SK-N-SH (cell line): Measurements from ENCODE around the gene RAB11B.

Experiments
- CHD2 ChIP-seq: fragments of 150-350 bp; IDR thresholded peaks from 2 replicates; pipeline ENCODE4 v1.6.1; 2018; ENCODE audit warnings: low read length; ENCODE audit not compliant: partially characterized antibody
- EP300 ChIP-seq, 2 experiments: IDR thresholded peaks; 2 replicates each; pipeline versions ENCODE4 v1.4.0 to v1.6.1; 2012; ENCODE audit warnings: borderline replicate concordance in 1 of 2, low read depth in 1 of 2, low read length in 1 of 2
- EZH2phosphoT487 ChIP-seq: fragments of 200-600 bp; sonication (generic); IDR thresholded peaks from 2 replicates; pipeline ENCODE4 v1.6.1; 2017; ENCODE audit warnings: low read depth, mixed run types, mild to moderate bottlenecking, antibody characterized with exemption, moderate library complexity, borderline replicate concordance
- FOXM1 ChIP-seq: IDR thresholded peaks from 2 replicates; pipeline ENCODE4 v1.4.0; 2012; ENCODE audit warnings: low read depth, mild to moderate bottlenecking
- NFIC ChIP-seq: IDR thresholded peaks from 2 replicates; pipeline ENCODE4 v1.4.0; 2012; ENCODE audit warnings: borderline replicate concordance
- POLR2AphosphoS5 ChIP-seq: IDR thresholded peaks from 2 replicates; pipeline ENCODE4 v1.6.1; 2012; ENCODE audit warnings: low read depth, low read length
- SIN3A ChIP-seq: IDR thresholded peaks from 2 replicates; pipeline ENCODE4 v1.6.1; 2012; ENCODE audit warnings: low read depth, mild to moderate bottlenecking, low read length, moderate library complexity, borderline replicate concordance
- TCF12 ChIP-seq: IDR thresholded peaks from 2 replicates; pipeline ENCODE4 v1.4.0; 2012
- TF ChIP-seq, protein P1 (sequence below): fragments of 200-600 bp; sonication (generic); IDR thresholded peaks from 2 replicates; pipeline ENCODE4 v1.6.1; 2017; ENCODE audit warnings: antibody characterized with exemption, mild to moderate bottlenecking, moderate library complexity
- TF ChIP-seq, protein P2 (sequence below): fragments of 150-350 bp; IDR thresholded peaks from 2 replicates; pipeline ENCODE4 v1.6.1; 2017; ENCODE audit warnings: antibody characterized with exemption, low read length, low read depth, borderline replicate concordance

- no peak for TF ChIP-seq FOXM1
- TF ChIP-seq, protein P1, sequence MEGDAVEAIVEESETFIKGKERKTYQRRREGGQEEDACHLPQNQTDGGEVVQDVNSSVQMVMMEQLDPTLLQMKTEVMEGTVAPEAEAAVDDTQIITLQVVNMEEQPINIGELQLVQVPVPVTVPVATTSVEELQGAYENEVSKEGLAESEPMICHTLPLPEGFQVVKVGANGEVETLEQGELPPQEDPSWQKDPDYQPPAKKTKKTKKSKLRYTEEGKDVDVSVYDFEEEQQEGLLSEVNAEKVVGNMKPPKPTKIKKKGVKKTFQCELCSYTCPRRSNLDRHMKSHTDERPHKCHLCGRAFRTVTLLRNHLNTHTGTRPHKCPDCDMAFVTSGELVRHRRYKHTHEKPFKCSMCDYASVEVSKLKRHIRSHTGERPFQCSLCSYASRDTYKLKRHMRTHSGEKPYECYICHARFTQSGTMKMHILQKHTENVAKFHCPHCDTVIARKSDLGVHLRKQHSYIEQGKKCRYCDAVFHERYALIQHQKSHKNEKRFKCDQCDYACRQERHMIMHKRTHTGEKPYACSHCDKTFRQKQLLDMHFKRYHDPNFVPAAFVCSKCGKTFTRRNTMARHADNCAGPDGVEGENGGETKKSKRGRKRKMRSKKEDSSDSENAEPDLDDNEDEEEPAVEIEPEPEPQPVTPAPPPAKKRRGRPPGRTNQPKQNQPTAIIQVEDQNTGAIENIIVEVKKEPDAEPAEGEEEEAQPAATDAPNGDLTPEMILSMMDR: no peak
- no peak for TF ChIP-seq SIN3A
- no peak for TF ChIP-seq EP300 (IDR thresholded peaks at IDR 0.05; ENCODE audit: borderline replicate concordance in 1 of 2, low read depth in 1 of 2, low read length in 1 of 2)
- TF ChIP-seq, protein P2, sequence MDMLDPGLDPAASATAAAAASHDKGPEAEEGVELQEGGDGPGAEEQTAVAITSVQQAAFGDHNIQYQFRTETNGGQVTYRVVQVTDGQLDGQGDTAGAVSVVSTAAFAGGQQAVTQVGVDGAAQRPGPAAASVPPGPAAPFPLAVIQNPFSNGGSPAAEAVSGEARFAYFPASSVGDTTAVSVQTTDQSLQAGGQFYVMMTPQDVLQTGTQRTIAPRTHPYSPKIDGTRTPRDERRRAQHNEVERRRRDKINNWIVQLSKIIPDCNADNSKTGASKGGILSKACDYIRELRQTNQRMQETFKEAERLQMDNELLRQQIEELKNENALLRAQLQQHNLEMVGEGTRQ: no peak
- no peak for TF ChIP-seq NFIC
- TF ChIP-seq EZH2phosphoT487: no peak
- no peak for TF ChIP-seq POLR2AphosphoS5
- TF ChIP-seq CHD2: no peak
- no peak for TF ChIP-seq TCF12
These were observed 11.8 kb downstream of the RAB11B start for GRCh38 chr19:8401981-8402411.
